IMR-90 (cell line): Measurements from ENCODE around the gene MSI2. TPM values are rescaled to one million over a fixed set of nuclear protein-coding genes. Genes with fewer than 3 reads are reported as not detected.

Experiments
- ATAC-seq: fragments of 200-7000 bp; cut with Tn5 transposase; 2 replicates; pipeline ENCODE4 v1.9.1; 2020; ENCODE audit warnings: low read depth, mild to moderate bottlenecking, moderate library complexity
- BruUV-seq: library from RNA; stranded (reverse); fragments of 400-500 nt; replicated peaks from 2 replicates; lab custom pipeline; 2021; lab: Mats Ljungman, UMichigan
- CTCF ChIA-PET: fragments of 300-600 bp; formaldehyde crosslinking; extraction: SDS; loops from one replicate; lab custom pipeline; 2021; ENCODE audit warnings: antibody characterized with exemption; lab: Yijun Ruan, JAX
- POLR2A ChIA-PET: fragments of 300-600 bp; sonication (Branson Sonifier 250); formaldehyde crosslinking; loops from one replicate; lab custom pipeline; 2022; ENCODE audit warnings: antibody characterized with exemption; ENCODE audit not compliant: unreplicated experiment; lab: Charles Lee
- DNase-seq: peaks from one replicate; pipeline ENCODE4 v3.0.0; 2013
- H2AFZ ChIP-seq: replicated peaks from 2 replicates; pipeline ENCODE3; 2013; ENCODE audit warnings: low read length, mild to moderate bottlenecking; ENCODE audit not compliant: poor library complexity
- H2AK5ac ChIP-seq: 2 replicates; pipeline ENCODE4 v1.6.1; 2013; ENCODE audit warnings: low read depth, low read length, inconsistent platforms
- H2AK9ac ChIP-seq: replicated peaks from 2 replicates; pipeline ENCODE3; 2013; ENCODE audit warnings: mild to moderate bottlenecking, low read depth, low read length, moderate library complexity; ENCODE audit not compliant: poor library complexity
- H2BK120ac ChIP-seq: 2 replicates; pipeline ENCODE4 v1.6.1; 2013; ENCODE audit warnings: low read depth, low read length, inconsistent platforms
- H2BK15ac ChIP-seq: 3 replicates; pipeline ENCODE4 v1.6.1; 2013; ENCODE audit warnings: low read depth, low read length, inconsistent platforms
- H2BK20ac ChIP-seq: 2 replicates; pipeline ENCODE4 v1.6.1; 2013; ENCODE audit warnings: low read depth, mild to moderate bottlenecking, inconsistent platforms, low read length, moderate library complexity
- H2BK5ac ChIP-seq: 2 replicates; pipeline ENCODE4 v1.6.1; 2013; ENCODE audit warnings: mild to moderate bottlenecking, low read depth, low read length, inconsistent platforms; ENCODE audit not compliant: poor library complexity, severe bottlenecking
- H3K14ac ChIP-seq: replicated peaks from 2 replicates; pipeline ENCODE4 v1.6.1; 2013; ENCODE audit warnings: low read depth, low read length, inconsistent platforms
- H3K18ac ChIP-seq: 2 replicates; pipeline ENCODE4 v1.6.1; 2013; ENCODE audit warnings: low read depth, low read length, control low read depth
- H3K23ac ChIP-seq: 2 replicates; pipeline ENCODE4 v1.6.1; 2013; ENCODE audit warnings: low read depth, low read length, inconsistent platforms
- H3K27ac ChIP-seq: 2 replicates; pipeline ENCODE4 v1.5.1; 2013; ENCODE audit warnings: mild to moderate bottlenecking, control low read depth, low read length; ENCODE audit not compliant: insufficient read depth
- H3K27me3 ChIP-seq: 2 replicates; pipeline ENCODE4 v1.6.1; 2013; ENCODE audit warnings: low read length; ENCODE audit not compliant: control insufficient read depth, insufficient read depth
- H3K36me3 ChIP-seq: 2 replicates; pipeline ENCODE4 v1.6.1; 2013; ENCODE audit warnings: low read length, mixed read lengths; ENCODE audit not compliant: control insufficient read depth, insufficient read depth
- H3K4ac ChIP-seq: 2 replicates; pipeline ENCODE4 v1.6.1; 2013; ENCODE audit warnings: low read depth, low read length, inconsistent platforms
- H3K4me1 ChIP-seq: 2 replicates; pipeline ENCODE4 v1.6.1; 2013; ENCODE audit warnings: low read length, mixed read lengths; ENCODE audit not compliant: control insufficient read depth, insufficient read depth
- H3K4me2 ChIP-seq: 2 replicates; pipeline ENCODE4 v1.6.1; 2013; ENCODE audit warnings: low read depth, mild to moderate bottlenecking, control low read depth, low read length, moderate library complexity
- H3K4me3 ChIP-seq: 2 replicates; pipeline ENCODE4 v1.5.1; 2013; ENCODE audit warnings: low read depth, mild to moderate bottlenecking, control low read depth, low read length, moderate library complexity; ENCODE audit not compliant: insufficient read depth
- H3K56ac ChIP-seq: 2 replicates; pipeline ENCODE4 v1.6.1; 2013; ENCODE audit warnings: low read length, inconsistent platforms; ENCODE audit not compliant: insufficient read depth; ENCODE audit errors: extremely low read depth
- H3K79me1 ChIP-seq, 2 experiments: 2 replicates each; pipeline ENCODE4 v1.6.1; 2013; ENCODE audit warnings: low read length in 2 of 2, inconsistent platforms in 1 of 2, low read depth in 1 of 2
- H3K9ac ChIP-seq: 2 replicates; pipeline ENCODE4 v1.6.1; 2013; ENCODE audit warnings: low read depth, low read length, control low read depth
- H3K9me1 ChIP-seq: 2 replicates; pipeline ENCODE4 v1.6.1; 2013; ENCODE audit warnings: low read length, inconsistent platforms; ENCODE audit not compliant: insufficient read depth
- H3K9me3 ChIP-seq: 2 replicates; pipeline ENCODE4 v1.6.1; 2013; ENCODE audit warnings: low read length; ENCODE audit not compliant: control insufficient read depth, insufficient read depth
- H4K20me1 ChIP-seq: 2 replicates; pipeline ENCODE4 v1.6.1; 2013; ENCODE audit warnings: low read length, inconsistent platforms; ENCODE audit not compliant: insufficient read depth
- H4K5ac ChIP-seq: 2 replicates; pipeline ENCODE4 v1.6.1; 2013; ENCODE audit warnings: mild to moderate bottlenecking, low read depth, low read length, control low read depth
- H4K8ac ChIP-seq, 2 experiments: 2 replicates each; pipeline ENCODE4 v1.6.1; 2013; ENCODE audit warnings: low read depth in 2 of 2, low read length in 2 of 2, control low read depth in 1 of 2, inconsistent platforms in 1 of 2
- H4K91ac ChIP-seq: 2 replicates; pipeline ENCODE4 v1.6.1; 2013; ENCODE audit warnings: low read depth, low read length, inconsistent platforms; ENCODE audit not compliant: insufficient read depth
- BHLHE40 ChIP-seq: fragments of 150-350 bp; IDR thresholded peaks from 2 replicates; pipeline ENCODE4 v1.6.1; 2016; ENCODE audit warnings: mild to moderate bottlenecking, low read depth, low read length
- CEBPB ChIP-seq: IDR thresholded peaks from 2 replicates; pipeline ENCODE4 v1.6.1; 2012; ENCODE audit warnings: low read depth, low read length, improper control_type of control experiment
- CHD1 ChIP-seq: IDR thresholded peaks from 2 replicates; pipeline ENCODE4 v1.6.1; 2012; ENCODE audit warnings: low read depth, low read length, improper control_type of control experiment
- FOS ChIP-seq: fragments of 150-350 bp; IDR thresholded peaks from 2 replicates; pipeline ENCODE4 v1.6.1; 2016; ENCODE audit warnings: low read depth, low read length
- MAFK ChIP-seq: IDR thresholded peaks from 2 replicates; pipeline ENCODE4 v1.6.1; 2012; ENCODE audit warnings: low read depth, low read length, improper control_type of control experiment
- MAZ ChIP-seq: IDR thresholded peaks from 2 replicates; pipeline ENCODE4 v1.6.1; 2012; ENCODE audit warnings: low read depth, mild to moderate bottlenecking, low read length, improper control_type of control experiment, moderate library complexity, borderline replicate concordance
- MXI1 ChIP-seq: IDR thresholded peaks from 2 replicates; pipeline ENCODE4 v1.6.1; 2012; ENCODE audit warnings: low read depth, mild to moderate bottlenecking, low read length, moderate library complexity, borderline replicate concordance
- NFE2L2 ChIP-seq: fragments of 150-350 bp; IDR thresholded peaks from 2 replicates; pipeline ENCODE4 v1.6.1; 2016; ENCODE audit warnings: low read depth, mild to moderate bottlenecking, low read length
- POLR2A ChIP-seq: IDR thresholded peaks from 2 replicates; pipeline ENCODE4 v1.6.1; 2012; ENCODE audit warnings: mild to moderate bottlenecking, low read depth, low read length
- RAD21 ChIP-seq: IDR thresholded peaks from 2 replicates; pipeline ENCODE4 v1.6.1; 2012; ENCODE audit warnings: low read length, improper control_type of control experiment
- RCOR1 ChIP-seq: IDR thresholded peaks from 2 replicates; pipeline ENCODE4 v1.6.1; 2012; ENCODE audit warnings: mild to moderate bottlenecking, low read length, improper control_type of control experiment; ENCODE audit not compliant: insufficient replicate concordance
- RFX5 ChIP-seq: IDR thresholded peaks from 2 replicates; pipeline ENCODE4 v1.8.0; 2012; ENCODE audit warnings: low read depth, mild to moderate bottlenecking, low read length, moderate library complexity
- SMC3 ChIP-seq: fragments of 150-350 bp; IDR thresholded peaks from 2 replicates; pipeline ENCODE4 v1.6.1; 2016; ENCODE audit warnings: low read depth, mild to moderate bottlenecking, antibody characterized with exemption, low read length, moderate library complexity
- WGBS, 2 experiments: methylation state at CpG; one replicate each; pipeline versions ENCODE4 v1.1.5 to v1.1.7; 2013; ENCODE audit warnings: missing lambda C conversion rate in 2 of 2; ENCODE audit not compliant: insufficient read length in 1 of 2; ENCODE audit errors: extremely low coverage in 2 of 2; 5-methylcytosine and 5-hydroxymethylcytosine counted together
- dilution Hi-C: fragments of 300-500 bp; cut with HindIII; formaldehyde crosslinking; loops from one replicate; pipeline ENCODE4 v1.14.3; 2018; ENCODE audit warnings: low sequenced_read_pairs; ENCODE audit not compliant: unreplicated experiment
- in situ Hi-C: fragments of 300-500 bp; cut with MboI; formaldehyde crosslinking; loops from 3 replicates; pipeline ENCODE4 v1.14.3; 2019; ENCODE audit warnings: low sequenced_read_pairs, inconsistent platforms, mixed read lengths
- intact Hi-C: fragments of 100-400 bp; cut with micrococcal nuclease; formaldehyde crosslinking; loops from 2 replicates; pipeline ENCODE4 v1.10.0; 2022
- polyA plus RNA-seq, 3 experiments: library from polyadenylated mRNA; depleted of rRNA; stranded (reverse); fragments of >200 nt; gene quantifications; 2 replicates each; pipeline ENCODE4 v1.2.3, GENCODE V29; 2012; ENCODE audit warnings: low replicate concordance in 1 of 3
- total RNA-seq: library from RNA; depleted of rRNA; stranded (reverse); fragments of >200 nt; gene quantifications from 2 replicates; pipeline ENCODE4 v1.2.3, GENCODE V29; 2012
- TF ChIP-seq, protein P1 (sequence below): conservative IDR thresholded peaks from 2 replicates; pipeline ENCODE4 v1.5.1; 2012; ENCODE audit warnings: mild to moderate bottlenecking, low read depth, low read length, improper control_type of control experiment
- TF ChIP-seq, protein P2 (sequence below): fragments of 150-350 bp; IDR thresholded peaks from 2 replicates; pipeline ENCODE4 v1.6.1; 2016; ENCODE audit warnings: low read depth, mild to moderate bottlenecking, low read length, moderate library complexity, borderline replicate concordance
- TF ChIP-seq, protein P3 (sequence below): fragments of 150-350 bp; IDR thresholded peaks from 2 replicates; pipeline ENCODE4 v1.6.1; 2017; ENCODE audit warnings: mild to moderate bottlenecking, antibody characterized with exemption, low read length, low read depth

The MSI2 gene
- total and polyA plus RNA-seq, 2 of the 4 experiments (the other 2 are of a cell fraction), result 13.0 to 16.0 TPM

DNA sequence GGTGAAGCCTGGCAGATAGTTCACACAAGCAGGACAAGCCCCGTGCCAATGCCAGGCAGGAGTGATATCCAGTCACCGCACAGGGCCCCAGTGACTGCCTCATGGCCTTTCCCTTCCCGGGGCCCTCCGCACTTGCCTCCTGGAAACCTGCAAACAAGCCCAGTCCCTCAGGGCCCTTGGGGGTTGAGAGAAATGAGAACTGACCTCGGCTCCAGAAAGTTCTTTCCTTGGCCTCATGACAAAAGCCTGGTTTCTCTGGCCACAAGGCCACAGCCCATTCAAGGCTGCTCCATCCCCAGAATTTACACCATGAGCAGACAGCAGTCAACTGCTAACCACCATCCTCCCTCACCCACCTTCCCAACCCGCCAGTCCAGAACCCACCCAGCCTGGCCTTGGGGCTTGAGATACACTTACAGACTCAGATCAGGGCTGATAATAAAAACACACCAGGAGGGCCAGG, 411.2 kb downstream of the MSI2 start:
- H3K9me3 ChIP-seq, result no peaks in the 10 kb centered on the region
- H3K4ac ChIP-seq, result no peak overlapping the region
- intact Hi-C loops (no loop called here), in situ Hi-C loops (loop anchor here (5.0 kb wide), 1 partner anchor 415 kb away; no protein-coding TSS in a partner anchor), dilution Hi-C loops (no loop called here)
- H3K4me1 ChIP-seq, result peaks cover 25% of the 10 kb centered on the region
- no peak overlapping the region for H4K5ac ChIP-seq
- POLR2A ChIA-PET, result no interaction called here
- no peak overlapping the region for H3K23ac ChIP-seq
- H3K9ac ChIP-seq, result no peak overlapping the region
- no peak overlapping the region for H3K14ac ChIP-seq
- H2AFZ ChIP-seq, result no peak overlapping the region
- H3K27me3 ChIP-seq, result no peaks in the 10 kb centered on the region
- H4K20me1 ChIP-seq, result peaks cover 5% of the 10 kb centered on the region
- no peak overlapping the region for H4K8ac ChIP-seq
- no peak overlapping the region for H3K56ac ChIP-seq
- TF ChIP-seq FOS (no peak), CEBPB (no peak), RCOR1 (no peak), NFE2L2 (no peak), MAFK (no peak), RAD21 (no peak), MXI1 (no peak), SMC3 (no peak), RFX5 (no peak), CHD1 (no peak), POLR2A (no peak), MAZ (no peak), BHLHE40 (no peak)
- TF ChIP-seq, protein P1, sequence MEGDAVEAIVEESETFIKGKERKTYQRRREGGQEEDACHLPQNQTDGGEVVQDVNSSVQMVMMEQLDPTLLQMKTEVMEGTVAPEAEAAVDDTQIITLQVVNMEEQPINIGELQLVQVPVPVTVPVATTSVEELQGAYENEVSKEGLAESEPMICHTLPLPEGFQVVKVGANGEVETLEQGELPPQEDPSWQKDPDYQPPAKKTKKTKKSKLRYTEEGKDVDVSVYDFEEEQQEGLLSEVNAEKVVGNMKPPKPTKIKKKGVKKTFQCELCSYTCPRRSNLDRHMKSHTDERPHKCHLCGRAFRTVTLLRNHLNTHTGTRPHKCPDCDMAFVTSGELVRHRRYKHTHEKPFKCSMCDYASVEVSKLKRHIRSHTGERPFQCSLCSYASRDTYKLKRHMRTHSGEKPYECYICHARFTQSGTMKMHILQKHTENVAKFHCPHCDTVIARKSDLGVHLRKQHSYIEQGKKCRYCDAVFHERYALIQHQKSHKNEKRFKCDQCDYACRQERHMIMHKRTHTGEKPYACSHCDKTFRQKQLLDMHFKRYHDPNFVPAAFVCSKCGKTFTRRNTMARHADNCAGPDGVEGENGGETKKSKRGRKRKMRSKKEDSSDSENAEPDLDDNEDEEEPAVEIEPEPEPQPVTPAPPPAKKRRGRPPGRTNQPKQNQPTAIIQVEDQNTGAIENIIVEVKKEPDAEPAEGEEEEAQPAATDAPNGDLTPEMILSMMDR, result no peak
- TF ChIP-seq, protein P2, sequence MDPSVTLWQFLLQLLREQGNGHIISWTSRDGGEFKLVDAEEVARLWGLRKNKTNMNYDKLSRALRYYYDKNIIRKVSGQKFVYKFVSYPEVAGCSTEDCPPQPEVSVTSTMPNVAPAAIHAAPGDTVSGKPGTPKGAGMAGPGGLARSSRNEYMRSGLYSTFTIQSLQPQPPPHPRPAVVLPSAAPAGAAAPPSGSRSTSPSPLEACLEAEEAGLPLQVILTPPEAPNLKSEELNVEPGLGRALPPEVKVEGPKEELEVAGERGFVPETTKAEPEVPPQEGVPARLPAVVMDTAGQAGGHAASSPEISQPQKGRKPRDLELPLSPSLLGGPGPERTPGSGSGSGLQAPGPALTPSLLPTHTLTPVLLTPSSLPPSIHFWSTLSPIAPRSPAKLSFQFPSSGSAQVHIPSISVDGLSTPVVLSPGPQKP, result no peak
- TF ChIP-seq, protein P3, sequence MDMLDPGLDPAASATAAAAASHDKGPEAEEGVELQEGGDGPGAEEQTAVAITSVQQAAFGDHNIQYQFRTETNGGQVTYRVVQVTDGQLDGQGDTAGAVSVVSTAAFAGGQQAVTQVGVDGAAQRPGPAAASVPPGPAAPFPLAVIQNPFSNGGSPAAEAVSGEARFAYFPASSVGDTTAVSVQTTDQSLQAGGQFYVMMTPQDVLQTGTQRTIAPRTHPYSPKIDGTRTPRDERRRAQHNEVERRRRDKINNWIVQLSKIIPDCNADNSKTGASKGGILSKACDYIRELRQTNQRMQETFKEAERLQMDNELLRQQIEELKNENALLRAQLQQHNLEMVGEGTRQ, result no peak
- no peak overlapping the region for H2BK5ac ChIP-seq
- H2AK5ac ChIP-seq, result no peak overlapping the region
- no peak for DNase-seq
- 82% methylated on average over 4 of the region's 6 CpGs; no CpG with 5 or more reads in 1 of the 2 experiments for WGBS, 2 experiments
- H3K9me1 ChIP-seq, result peaks cover 13% of the 10 kb centered on the region; the same call in 1 of the 2 replicates
- no peak overlapping the region for H2BK20ac ChIP-seq
- H4K91ac ChIP-seq, result no peak overlapping the region
- no peak overlapping the region for H3K4me2 ChIP-seq
- CTCF ChIA-PET, result no interaction called here
- no peaks in the 10 kb centered on the region for H3K79me1 ChIP-seq
- no peaks in the 10 kb centered on the region for H3K36me3 ChIP-seq
- ATAC-seq, result no peak
- no peak overlapping the region for H2BK15ac ChIP-seq
- no peak overlapping the region for H2BK120ac ChIP-seq
- H3K4me3 ChIP-seq, result no peak overlapping the region
- H2AK9ac ChIP-seq, result no peak overlapping the region
- H3K18ac ChIP-seq, result no peak overlapping the region
- no TSS peak for BruUV-seq
- H3K27ac ChIP-seq, result no peak overlapping the region
